ENCODE data around the gene DUSP12. TPM values are rescaled to one million over a fixed set of nuclear protein-coding genes. Genes with fewer than 3 reads are reported as not detected.
"Not testable (repeated sequence)": the region's sequence is repeated elsewhere in the genome, so short reads cannot be mapped to it uniquely, and the experiment has no call there.

The DUSP12 gene
- total RNA-seq, 1 donor = 38.4 TPM

GRCh38 chr1:161722406-161722805, 27.2 kb upstream of the DUSP12 start:
- H3K27me3 ChIP-seq (ENCODE audit: insufficient read depth, low read length) = peaks cover 29% of the 10 kb centered on the region
- H3K9me3 ChIP-seq (ENCODE audit: low read depth, low read length) = no peaks in the 10 kb centered on the region
- no peak overlapping the region for H3K4me3 ChIP-seq (ENCODE audit: low read length)
- H3K4me1 ChIP-seq (ENCODE audit: insufficient read depth, low read length) = peaks cover 72% of the 10 kb centered on the region

GRCh38 chr1:161723459-161724141, 26.0 kb upstream of the DUSP12 start:
- peaks cover 39% of the 10 kb centered on the region for H3K27me3 ChIP-seq (ENCODE audit: insufficient read depth, low read length)
- H3K9me3 ChIP-seq (ENCODE audit: low read depth, low read length) = no peaks in the 10 kb centered on the region
- H3K4me1 ChIP-seq (ENCODE audit: insufficient read depth, low read length) = peaks cover 69% of the 10 kb centered on the region
- no peak overlapping the region for H3K4me3 ChIP-seq (ENCODE audit: low read length)

GRCh38 chr1:161725258-161725907, 24.2 kb upstream of the DUSP12 start:
- H3K9me3 ChIP-seq (ENCODE audit: low read depth, low read length) = not testable (repeated sequence)
- Histone ChIP-seq H3K4me3 (ENCODE audit: low read length) (peak overlapping the region; percentile 49), H3K4me1 (ENCODE audit: insufficient read depth, low read length) (peaks cover 63% of the 10 kb centered on the region), H3K27me3 (ENCODE audit: insufficient read depth, low read length) (peaks cover 48% of the 10 kb centered on the region)

- Histone ChIP-seq H3K27me3 (ENCODE audit: insufficient read depth, low read length) (peaks cover 52% of the 10 kb centered on the region), H3K9me3 (ENCODE audit: low read depth, low read length) (no peaks in the 10 kb centered on the region), H3K4me3 (ENCODE audit: low read length) (peak overlapping the region; percentile 49), H3K4me1 (ENCODE audit: insufficient read depth, low read length) (peaks cover 65% of the 10 kb centered on the region)
Measured at GRCh38 chr1:161725908-161726472, 23.6 kb upstream of the DUSP12 start.

- H3K4me1 ChIP-seq (ENCODE audit: insufficient read depth, low read length) = peaks cover 58% of the 10 kb centered on the region
- peak overlapping the region; percentile 49 for H3K4me3 ChIP-seq (ENCODE audit: low read length)
- H3K27me3 ChIP-seq (ENCODE audit: insufficient read depth, low read length) = peaks cover 58% of the 10 kb centered on the region
- H3K9me3 ChIP-seq (ENCODE audit: low read depth, low read length) = no peaks in the 10 kb centered on the region
Measured at GRCh38 chr1:161726473-161727255, 22.9 kb upstream of the DUSP12 start.

- H3K27me3 ChIP-seq (ENCODE audit: insufficient read depth, low read length) = peaks cover 60% of the 10 kb centered on the region
- H3K9me3 ChIP-seq (ENCODE audit: low read depth, low read length) = no peaks in the 10 kb centered on the region
- peaks cover 51% of the 10 kb centered on the region for H3K4me1 ChIP-seq (ENCODE audit: insufficient read depth, low read length)
- peak overlapping the region; percentile 47 for H3K4me3 ChIP-seq (ENCODE audit: low read length)
Measured at GRCh38 chr1:161727256-161727924, 22.2 kb upstream of the DUSP12 start.

- peaks cover 45% of the 10 kb centered on the region for H3K4me1 ChIP-seq (ENCODE audit: insufficient read depth, low read length)
- peaks cover 59% of the 10 kb centered on the region for H3K27me3 ChIP-seq (ENCODE audit: insufficient read depth, low read length)
- H3K4me3 ChIP-seq (ENCODE audit: low read length) = no peak overlapping the region
- no peaks in the 10 kb centered on the region for H3K9me3 ChIP-seq (ENCODE audit: low read depth, low read length)
Measured at GRCh38 chr1:161728376-161729226, 21.0 kb upstream of the DUSP12 start.

GRCh38 chr1:161730050-161730564, 19.5 kb upstream of the DUSP12 start:
- Histone ChIP-seq H3K4me1 (ENCODE audit: insufficient read depth, low read length) (peaks cover 45% of the 10 kb centered on the region), H3K9me3 (ENCODE audit: low read depth, low read length) (no peaks in the 10 kb centered on the region), H3K4me3 (ENCODE audit: low read length) (no peak overlapping the region), H3K27me3 (ENCODE audit: insufficient read depth, low read length) (peaks cover 47% of the 10 kb centered on the region)

GRCh38 chr1:161731241-161731640, 18.3 kb upstream of the DUSP12 start:
- H3K4me3 ChIP-seq (ENCODE audit: low read length) = no peak overlapping the region

GRCh38 chr1:161731981-161732718, 17.4 kb upstream of the DUSP12 start:
- H3K4me3 ChIP-seq (ENCODE audit: low read length) = no peak overlapping the region
- H3K9me3 ChIP-seq (ENCODE audit: low read depth, low read length) = no peaks in the 10 kb centered on the region
- H3K4me1 ChIP-seq (ENCODE audit: insufficient read depth, low read length) = peaks cover 28% of the 10 kb centered on the region
- peaks cover 40% of the 10 kb centered on the region for H3K27me3 ChIP-seq (ENCODE audit: insufficient read depth, low read length)

More at GRCh38 chr1:161731241-161731640, 18.3 kb upstream of the DUSP12 start:
- Histone ChIP-seq H3K27me3 (ENCODE audit: insufficient read depth, low read length) (peaks cover 40% of the 10 kb centered on the region), H3K4me1 (ENCODE audit: insufficient read depth, low read length) (peaks cover 34% of the 10 kb centered on the region), H3K9me3 (ENCODE audit: low read depth, low read length) (no peaks in the 10 kb centered on the region)

- peaks cover 26% of the 10 kb centered on the region for H3K27me3 ChIP-seq (ENCODE audit: insufficient read depth, low read length)
- H3K4me1 ChIP-seq (ENCODE audit: insufficient read depth, low read length) = peaks cover 20% of the 10 kb centered on the region
- no peaks in the 10 kb centered on the region for H3K9me3 ChIP-seq (ENCODE audit: low read depth, low read length)
- no peak overlapping the region for H3K4me3 ChIP-seq (ENCODE audit: low read length)
Measured at GRCh38 chr1:161733526-161733925, 16.1 kb upstream of the DUSP12 start.

- Histone ChIP-seq H3K4me1 (ENCODE audit: insufficient read depth, low read length) (peaks cover 28% of the 10 kb centered on the region), H3K9me3 (ENCODE audit: low read depth, low read length) (no peaks in the 10 kb centered on the region), H3K4me3 (ENCODE audit: low read length) (no peak overlapping the region), H3K27me3 (ENCODE audit: insufficient read depth, low read length) (peaks cover 14% of the 10 kb centered on the region)
Measured at GRCh38 chr1:161735837-161736236, 13.7 kb upstream of the DUSP12 start.

GRCh38 chr1:161736335-161736969, 13.1 kb upstream of the DUSP12 start:
- Histone ChIP-seq H3K27me3 (ENCODE audit: insufficient read depth, low read length) (peaks cover 9% of the 10 kb centered on the region), H3K4me1 (ENCODE audit: insufficient read depth, low read length) (peaks cover 33% of the 10 kb centered on the region), H3K9me3 (ENCODE audit: low read depth, low read length) (no peaks in the 10 kb centered on the region), H3K4me3 (ENCODE audit: low read length) (no peak overlapping the region)
